NT2/D1 (cell line): ENCODE measurements around the gene CCDC69.

Experiments used
- YY1 ChIP-seq: IDR thresholded peaks from 2 replicates; pipeline ENCODE4 v1.6.1; 2011; ENCODE audit not compliant: insufficient read length, insufficient read depth
- ZNF274 ChIP-seq: IDR thresholded peaks from 2 replicates; pipeline ENCODE4 v1.6.1; 2011; ENCODE audit warnings: mild to moderate bottlenecking, low read depth, low read length

- TF ChIP-seq YY1, result no peak
- TF ChIP-seq ZNF274, result no peak
These were observed 25.4 kb upstream of the CCDC69 start for GRCh38 chr5:151249281-151249680.
